ENCODE data around the gene ZDHHC16.
A peak's percentile ranks its signal among the peaks of the same experiment; 100 is the strongest.
"Not testable (repeated sequence)": the region's sequence is repeated elsewhere in the genome, so short reads cannot be mapped to it uniquely, and the experiment has no call there.

Gene ZDHHC16

DNA sequence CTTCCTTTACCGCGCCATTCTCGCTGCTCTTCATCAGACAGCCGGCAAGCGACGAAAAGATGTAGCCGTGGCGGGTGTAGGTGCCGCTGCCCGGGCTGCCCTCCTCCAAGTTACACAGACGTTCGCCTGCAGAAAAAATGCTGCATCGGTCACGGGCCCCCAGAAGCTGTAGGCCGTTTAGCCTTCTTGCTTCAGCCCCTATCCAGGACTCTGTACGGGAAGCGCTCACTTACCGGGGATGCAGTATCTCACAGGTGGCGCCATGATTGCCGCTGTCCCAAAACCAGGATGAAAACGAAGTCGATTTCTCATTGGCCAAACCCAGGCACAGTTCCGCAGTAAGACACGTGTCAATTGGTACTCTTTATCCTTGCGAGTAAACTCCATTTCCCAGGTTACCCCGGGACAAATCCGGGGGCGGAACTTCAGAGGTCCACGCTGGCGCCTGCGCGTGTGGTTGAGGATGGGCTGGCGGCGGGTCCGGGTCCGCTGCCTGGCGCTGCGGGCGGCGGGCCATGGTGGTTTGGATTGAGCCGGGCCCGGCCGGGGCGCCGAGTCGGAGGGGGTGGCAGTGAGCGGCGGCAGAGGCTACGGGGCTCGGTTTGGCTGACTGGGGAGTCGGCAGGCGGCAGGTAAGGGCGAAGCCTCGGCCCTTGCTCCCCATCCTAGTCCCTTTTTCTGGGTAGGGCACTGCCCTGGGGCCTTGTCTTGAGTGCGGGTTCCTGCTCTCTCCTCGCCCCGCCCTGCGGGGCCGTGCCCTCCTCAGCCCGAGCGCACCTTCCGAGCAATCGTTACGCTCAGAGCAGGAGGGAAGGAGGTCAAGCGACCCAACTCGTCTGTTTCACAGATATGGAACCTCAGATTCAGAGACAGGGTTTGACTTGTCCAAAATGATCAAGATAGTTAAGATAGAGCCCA is at the start of gene ZDHHC16, which contains the start of gene EXOSC1:
ZDHHC16 (plus strand) TSS at position 454 of the 918 bp plus-strand sequence. CDS start 5,501 bp downstream, outside the sequence.
EXOSC1 (minus strand) TSS at position 285 of the 918 bp plus-strand sequence; CDS start at position 264, 21 bp downstream.
- DNase-seq (ENCODE audit: low read depth in 2 of 2) = peak; percentile 84

DNA sequence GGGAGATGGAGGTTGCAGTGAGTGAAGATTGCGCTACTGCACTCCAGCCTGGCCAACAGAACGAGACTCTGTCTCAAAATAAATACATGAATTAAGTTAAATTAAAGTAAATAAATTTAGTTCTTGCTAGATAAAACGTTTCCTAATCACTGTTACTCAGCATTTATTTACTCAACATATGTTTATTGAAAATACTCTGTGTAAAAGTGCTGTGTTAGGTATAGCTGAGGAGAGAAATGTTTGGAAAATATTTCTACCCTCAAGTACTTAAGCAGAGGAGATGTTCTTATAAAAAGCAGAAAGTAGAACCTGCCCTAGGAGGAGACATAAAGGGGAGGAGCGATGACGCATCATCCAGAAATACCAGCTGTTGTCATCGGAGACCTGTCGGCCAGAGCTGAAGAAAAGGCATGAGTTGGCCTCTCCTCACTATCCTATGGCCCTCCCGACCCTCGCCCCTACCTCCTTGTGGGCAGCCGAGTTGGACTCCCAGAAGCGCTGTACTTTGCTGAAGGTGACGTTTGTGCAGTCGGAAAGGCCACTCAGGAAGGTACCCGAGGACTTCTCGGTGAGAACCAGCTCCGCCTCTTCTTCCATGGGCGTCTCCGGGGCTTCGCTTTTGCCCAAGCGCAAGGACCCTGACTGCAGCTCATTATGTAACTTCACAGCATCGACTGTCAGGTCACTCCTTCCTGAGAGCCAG is 46.0 kb upstream of the ZDHHC16 start:
- no peak for DNase-seq (ENCODE audit: low read depth in 2 of 2)

DNA sequence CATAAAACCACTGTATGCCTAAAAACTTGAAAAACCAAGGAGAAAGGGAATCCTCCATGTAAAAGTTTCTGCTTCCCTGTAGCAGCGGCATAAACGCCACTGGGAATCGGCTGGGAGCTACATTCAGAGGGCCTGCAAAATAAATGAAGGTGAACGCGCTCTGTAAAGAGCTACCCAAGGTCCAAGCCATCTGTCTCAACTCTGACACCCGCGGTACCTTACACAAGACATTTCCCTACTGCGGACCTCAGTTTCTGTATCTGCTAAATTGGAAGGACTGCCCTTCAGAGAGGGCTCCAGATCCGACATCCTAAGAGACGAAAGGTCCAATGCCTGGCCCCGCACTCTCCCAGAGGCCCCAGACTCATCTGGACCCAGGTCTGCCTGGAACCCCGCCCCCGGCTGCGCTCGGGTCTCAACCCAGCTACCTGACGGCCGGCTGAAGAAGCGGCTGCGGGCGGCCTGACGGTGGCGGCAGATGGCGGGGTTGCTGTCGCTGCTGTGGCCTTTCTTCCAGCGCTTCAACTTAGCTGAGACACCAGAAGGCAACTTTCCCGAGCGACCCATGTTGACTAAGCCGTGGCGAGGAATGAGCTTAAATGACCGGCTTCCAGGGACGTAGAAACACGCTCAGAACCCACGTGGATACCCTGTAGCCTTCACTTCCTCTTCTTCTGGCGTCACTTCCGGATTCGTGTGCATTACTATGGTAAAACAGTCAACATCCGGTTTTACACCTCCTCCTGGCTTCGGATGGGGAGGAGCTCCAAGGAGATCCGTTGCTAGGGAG is 45.1 kb upstream of the ZDHHC16 start, which contains the start of gene RRP12:
RRP12 (minus strand) TSS at position 676 of the 790 bp plus-strand sequence; CDS start at position 567, 109 bp downstream.
- peak; percentile 44 to 70 for DNase-seq (ENCODE audit: low read depth in 2 of 2)

DNA sequence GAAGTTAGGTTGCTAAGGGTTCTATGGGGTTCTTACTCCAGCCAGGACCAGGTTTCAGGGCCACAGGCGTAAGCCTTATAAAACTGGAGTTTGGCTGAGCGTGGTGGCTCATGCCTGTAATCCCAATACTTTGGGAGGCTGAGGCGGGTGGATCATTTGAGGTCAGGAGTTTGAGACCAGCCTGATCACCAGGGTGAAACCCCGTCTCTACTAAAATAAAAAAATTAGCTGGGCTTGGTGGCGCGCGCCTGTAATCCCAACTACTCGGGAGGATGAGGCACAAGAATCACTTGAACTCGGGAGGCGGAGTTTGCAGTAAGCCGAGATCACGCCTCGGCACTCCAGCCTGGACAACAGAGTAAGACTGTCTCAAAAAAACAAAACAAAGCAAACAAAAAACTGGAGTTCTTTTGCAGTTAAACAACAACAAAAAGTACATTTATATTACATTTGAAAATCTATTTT is 44.5 kb upstream of the ZDHHC16 start:
- no peak for DNase-seq (ENCODE audit: low read depth in 2 of 2)

DNA sequence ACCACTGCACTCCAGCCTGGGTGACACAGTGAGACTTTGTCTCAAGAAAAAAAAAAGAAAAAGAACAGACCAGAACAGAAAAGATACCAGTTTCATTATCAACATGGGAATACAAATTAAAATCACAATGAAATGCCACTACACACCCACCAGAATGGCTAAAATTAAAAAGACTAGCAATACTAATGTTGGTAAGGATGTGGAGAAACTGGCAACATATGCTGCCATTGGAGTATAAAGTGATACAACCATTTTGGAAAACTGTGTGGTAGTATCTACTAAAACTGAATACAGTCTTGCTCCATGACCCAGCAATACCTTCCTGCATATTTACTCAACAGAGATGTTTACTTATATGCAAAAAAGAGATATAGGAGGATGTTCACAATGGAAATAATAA is 41.9 kb upstream of the ZDHHC16 start:
- DNase-seq (ENCODE audit: low read depth in 2 of 2) = no peak

DNA sequence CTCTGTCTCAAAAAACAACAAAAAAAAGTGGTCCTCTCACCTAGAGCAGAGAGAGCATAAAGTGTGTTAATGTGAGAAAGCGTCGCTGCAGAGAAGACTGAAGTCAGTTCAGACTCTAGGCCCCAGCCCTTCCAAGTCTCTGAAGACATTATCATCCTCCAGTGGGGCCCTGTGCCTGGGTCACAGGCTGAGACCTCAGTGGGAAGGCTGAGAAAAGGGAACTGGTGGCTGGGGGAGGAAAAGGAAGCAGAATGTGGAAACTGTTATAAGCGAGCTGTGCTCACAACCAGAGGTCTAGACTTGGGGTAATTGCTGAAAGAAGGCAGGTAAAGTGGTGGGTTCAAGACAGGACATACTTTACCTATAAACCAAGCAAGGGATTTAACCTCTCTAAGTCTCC is 39.9 kb upstream of the ZDHHC16 start:
- no peak for DNase-seq (ENCODE audit: low read depth in 2 of 2)

DNA sequence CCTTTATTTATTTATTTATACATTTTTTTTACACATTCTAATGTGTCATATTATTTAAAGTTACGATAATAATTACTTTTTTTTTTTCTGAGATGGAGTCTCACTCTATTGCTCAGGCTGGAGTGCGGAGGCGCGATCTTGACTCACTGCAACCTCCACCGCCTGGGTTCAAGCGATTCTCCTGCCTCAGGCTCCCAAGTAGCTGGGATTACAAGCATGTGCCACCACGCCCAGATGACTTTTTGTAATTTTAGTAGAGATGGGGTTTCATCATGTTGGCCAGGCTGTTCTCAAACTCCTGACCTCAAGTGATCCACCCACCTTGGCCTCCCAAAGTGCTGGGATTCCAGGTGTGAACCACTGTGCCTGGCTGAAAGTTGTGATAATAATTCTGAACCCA is 39.5 kb upstream of the ZDHHC16 start:
- not testable (repeated sequence) for DNase-seq (ENCODE audit: low read depth in 2 of 2)

DNA sequence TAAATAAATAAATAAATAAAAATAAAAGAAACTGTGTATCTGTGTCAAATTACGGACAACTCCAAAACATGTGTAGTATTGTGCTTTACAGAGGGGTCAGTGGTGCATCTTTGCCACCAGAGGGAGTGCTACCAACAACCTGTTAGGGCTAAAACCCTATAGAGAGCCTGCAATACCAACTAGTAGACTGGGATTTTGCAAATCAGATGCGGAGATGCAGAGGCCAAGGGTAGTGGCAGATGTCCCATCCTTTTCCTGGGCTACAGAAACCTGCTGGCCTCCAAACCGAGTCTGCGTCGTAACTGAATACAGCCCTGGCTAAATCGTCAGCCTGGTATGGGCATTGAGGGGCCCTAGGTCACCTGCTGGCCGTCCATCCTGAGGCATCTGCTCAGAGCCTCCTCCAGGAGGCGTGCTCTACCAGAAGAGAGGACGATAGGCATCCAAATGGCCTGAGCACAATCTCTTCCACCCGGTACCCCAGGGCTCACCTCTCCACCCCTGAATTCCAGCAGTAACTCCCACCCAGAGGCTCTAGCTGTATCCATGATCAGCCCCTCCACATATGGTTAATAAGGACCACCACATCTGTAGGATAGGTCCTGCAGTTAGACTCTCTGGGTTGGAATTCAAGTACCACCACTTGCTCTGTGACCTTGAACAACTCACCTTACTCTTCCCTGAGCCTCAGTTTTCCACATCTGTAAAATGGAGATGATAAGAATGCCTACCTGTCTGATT is 38.6 kb upstream of the ZDHHC16 start:
- DNase-seq (ENCODE audit: low read depth in 2 of 2) = peak; percentile 36 to 51

DNA sequence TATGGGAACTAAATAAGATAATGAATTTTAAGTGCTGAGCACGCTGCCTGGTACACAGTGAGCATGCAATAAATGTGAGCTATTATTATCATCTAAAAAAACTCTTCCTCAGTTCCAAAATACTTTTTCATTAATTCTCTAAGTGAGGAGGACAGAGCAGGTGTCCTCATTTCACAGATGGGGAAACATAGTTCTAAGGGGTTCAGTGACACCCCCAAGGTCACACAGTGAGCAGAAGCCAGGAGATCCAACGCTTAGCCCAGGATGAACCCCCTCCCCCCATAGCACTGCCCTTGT is 38.1 kb upstream of the ZDHHC16 start:
- no peak for DNase-seq (ENCODE audit: low read depth in 2 of 2)

DNA sequence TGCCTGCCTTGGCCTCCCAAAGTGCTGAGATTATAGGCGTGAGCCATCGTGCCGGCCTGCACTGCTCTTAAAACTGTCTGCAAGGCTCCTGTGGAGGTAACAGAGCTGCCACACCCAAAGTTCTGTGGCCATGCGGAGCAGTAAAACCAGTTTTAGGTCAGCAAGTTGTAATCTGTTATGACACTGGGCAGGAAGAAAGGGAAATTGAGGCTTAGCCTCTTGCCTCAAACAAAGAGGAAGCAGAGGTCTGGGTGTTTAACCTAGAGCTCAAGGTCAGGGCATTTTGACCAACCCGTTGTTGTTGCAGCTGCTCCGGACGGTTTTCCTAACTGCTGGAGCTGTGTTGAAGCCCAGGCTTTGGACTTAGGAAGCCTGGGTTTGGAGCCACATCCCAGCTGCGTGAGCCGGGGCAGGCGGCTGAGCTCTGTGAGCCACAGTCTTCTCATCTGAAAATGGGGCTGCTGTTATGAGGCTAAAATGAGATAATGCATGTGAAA is 37.4 kb upstream of the ZDHHC16 start:
- no peak for DNase-seq (ENCODE audit: low read depth in 2 of 2)

DNA sequence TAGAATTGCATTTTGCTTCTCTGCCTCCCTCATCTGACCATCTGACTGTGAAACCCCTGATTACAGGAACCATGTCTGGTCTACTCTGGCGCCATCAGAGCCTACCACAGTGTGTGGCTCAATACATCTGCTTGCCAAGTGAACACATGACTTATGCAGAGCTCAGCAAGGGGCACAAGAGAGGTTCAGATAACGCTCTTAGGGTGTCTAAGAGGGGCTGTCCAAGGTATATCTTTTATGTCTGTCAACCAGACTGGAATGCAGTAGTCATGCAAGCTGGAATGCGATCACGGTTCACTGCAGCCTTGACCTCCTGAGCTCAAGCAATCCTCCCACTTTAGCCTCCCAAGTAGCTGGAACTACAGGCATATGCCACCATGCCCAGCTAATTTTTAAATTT is 34.6 kb upstream of the ZDHHC16 start:
- DNase-seq (ENCODE audit: low read depth in 2 of 2) = no peak

DNA sequence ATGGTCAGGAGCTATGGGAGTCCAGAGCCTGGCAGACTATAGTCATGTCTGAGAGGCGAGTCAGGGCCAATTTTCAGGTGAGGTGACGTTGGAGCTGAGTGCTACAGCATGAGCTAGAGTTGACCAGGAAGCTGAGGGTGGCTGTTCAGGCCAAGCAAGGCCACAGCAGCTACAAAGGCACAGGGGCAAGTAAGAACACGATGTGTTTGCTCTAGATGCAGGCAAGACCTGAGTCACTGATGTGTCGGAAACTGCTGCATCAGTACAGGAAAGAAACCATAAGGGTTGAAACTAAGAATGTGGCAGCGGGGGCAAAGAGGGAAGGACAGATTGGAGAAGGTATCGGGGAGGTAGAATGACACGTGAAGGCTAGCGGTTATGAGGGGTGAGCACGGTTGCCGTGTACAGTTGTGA is 33.1 kb upstream of the ZDHHC16 start:
- DNase-seq (ENCODE audit: low read depth in 2 of 2) = peak in 1 of 2 donors; percentile 34

DNA sequence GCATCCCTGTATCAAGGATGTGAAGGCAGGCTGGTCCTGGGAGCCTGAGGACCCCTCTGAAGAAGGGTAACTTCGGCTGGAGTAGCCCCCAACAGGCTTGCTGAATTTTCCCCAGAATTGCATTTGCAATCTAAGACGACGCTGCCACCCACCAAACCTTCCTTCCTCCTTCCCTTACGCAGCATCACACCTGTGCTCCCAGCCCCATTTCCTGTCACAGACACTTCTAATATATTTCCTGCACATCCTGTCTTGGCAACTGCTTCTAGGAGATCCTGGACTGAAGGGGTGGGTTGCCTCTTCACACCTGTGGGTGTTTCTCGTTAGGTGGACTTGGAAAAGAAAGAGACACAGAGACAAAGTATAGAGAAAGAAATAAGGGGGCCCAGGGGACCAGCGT is 29.4 kb upstream of the ZDHHC16 start:
- no peak for DNase-seq (ENCODE audit: low read depth in 2 of 2)

DNA sequence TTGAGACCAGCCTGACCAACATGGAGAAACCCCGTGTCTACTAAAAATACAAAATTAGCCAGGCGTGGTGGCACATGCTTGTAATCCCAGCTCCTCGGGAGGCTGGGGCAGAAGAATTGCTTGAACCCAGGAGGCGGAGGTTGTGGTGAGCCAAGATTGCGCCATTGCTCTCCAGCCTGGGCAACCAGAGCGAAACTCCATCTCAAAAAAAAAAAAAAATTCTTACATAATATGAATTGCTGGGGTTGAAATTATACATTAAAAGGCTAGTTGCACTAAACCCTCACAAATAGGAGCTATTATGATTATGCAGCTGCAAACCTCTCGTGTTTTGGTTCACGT is 22.2 kb upstream of the ZDHHC16 start:
- DNase-seq (ENCODE audit: low read depth in 2 of 2) = not testable (repeated sequence)

DNA sequence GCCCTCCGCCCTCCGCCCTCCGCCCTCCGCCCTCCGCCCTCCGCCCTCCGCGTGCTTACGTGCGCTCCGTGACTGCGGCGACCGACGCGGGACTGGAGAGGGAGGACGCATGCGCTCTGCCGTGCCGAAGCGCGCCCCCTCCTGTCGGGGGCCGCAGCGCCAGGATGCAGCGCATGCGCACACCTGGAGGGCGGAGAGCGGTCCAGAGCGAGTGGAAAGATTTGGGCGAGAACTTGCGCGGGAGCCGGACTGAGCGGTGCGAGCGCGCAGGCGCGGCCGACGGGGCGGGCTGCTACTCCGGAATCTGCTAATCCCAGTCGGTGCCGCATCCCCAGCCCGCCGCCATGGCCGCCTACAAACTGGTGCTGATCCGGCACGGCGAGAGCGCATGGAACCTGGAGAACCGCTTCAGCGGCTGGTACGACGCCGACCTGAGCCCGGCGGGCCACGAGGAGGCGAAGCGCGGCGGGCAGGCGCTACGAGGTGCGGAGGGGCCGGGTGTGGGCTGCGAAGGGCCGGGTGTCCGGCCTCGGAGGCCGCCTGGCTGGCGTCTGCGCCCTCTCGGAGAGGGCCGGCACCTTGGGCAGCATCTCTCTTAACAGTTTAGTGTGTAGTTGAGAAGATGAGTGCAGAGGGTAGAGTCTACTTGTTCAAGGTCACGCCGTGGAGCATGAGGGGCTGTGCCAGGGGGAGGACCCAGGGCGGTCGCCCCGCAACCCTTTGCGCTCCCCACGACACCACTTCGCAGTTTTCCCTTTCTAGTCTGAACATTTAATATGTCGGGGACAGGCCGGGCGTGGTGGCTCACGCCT is 19.8 kb upstream of the ZDHHC16 start, which contains the start of gene PGAM1:
PGAM1 (plus strand) TSS at position 228 of the 812 bp plus-strand sequence; CDS start at position 345, 117 bp downstream.
- peak; percentile 93 for DNase-seq (ENCODE audit: low read depth in 2 of 2)

DNA sequence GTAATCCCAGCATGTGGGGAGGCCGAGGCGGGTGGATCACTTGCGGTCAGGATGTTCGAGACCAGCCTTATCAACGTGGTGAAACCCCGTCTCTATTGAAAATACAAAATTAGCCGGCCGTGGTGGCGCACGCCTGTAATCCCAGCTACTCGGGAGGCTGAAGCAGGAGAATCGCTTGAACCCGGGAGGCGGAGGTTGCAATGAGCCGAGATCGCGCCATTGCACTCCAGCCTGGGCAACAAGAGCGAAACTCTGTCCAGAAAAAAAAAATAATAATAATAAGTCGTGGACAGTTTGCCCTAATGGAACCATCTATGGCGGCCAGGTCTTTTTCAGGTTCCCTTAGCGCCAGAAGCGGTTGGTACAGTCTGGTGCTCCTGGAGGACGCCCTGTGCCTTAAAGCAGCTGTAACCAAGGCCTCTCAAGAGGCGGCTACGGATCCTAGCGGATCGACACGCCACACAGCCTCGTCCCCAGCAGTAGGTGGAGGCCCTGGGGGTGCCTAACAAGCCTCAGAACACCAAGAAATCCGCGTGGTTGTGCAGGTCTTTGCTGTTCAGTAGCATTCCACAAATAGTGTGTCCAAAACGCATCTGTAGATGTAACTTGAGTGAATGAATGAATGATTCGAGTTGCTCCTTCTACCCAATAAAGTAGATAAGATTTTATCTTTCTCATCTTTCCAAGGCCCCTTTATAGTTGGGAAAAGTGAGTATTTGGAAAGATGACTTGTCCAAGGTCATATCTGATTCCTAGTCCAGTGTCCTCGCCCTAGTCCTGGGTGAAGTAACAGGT is 19.0 kb upstream of the ZDHHC16 start:
- no peak for DNase-seq (ENCODE audit: low read depth in 2 of 2)

DNA sequence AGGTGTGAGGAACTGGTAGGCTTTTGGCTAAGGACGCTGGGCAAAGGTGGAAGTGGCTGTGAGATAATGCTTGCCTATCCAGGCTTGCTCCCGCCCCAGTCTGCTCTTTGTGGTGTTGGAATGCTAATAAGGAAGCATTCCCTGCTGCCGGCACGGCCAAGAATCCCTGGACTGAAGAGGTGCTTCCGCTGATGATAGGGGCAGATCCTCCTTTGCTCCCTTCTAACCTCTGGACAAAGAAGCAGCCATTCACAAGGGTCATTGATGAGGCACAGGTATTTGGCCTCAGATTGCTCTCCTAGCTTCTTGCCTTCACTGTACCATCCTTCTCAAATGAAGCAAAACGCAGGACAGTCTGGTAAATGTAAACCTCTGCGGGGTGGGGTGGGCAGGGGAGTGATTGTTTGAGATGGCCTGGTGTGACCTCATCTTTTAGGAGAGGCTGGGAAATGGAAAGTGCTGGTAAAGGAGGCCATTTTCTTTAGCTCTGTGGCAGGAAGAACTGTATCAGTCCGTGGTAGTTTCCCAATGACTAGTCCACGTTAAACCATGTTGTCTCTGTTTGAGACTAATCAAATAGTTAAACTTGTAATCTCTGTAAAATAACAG is 18.3 kb upstream of the ZDHHC16 start:
- no peak for DNase-seq (ENCODE audit: low read depth in 2 of 2)

DNA sequence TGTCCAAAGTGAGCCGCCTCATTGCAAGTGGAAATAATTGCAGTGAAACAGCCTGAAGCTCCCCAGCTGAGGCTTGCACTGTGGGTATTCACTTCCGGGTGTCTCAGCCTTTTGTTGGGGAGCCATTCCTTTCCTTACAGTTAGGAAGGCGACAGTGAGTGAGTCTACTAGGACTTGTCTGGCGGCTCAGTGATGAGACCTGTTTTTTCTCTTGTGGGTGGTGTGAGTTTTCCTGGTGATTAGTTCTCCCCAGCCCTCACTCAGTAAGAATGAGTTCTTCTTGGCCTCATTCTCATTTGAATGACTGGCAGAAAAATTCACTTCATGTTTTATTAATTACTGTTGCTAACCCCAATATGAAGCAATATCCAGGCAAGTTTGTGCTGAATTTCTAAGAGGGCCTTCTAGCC is 17.4 kb upstream of the ZDHHC16 start:
- no peak for DNase-seq (ENCODE audit: low read depth in 2 of 2)

DNA sequence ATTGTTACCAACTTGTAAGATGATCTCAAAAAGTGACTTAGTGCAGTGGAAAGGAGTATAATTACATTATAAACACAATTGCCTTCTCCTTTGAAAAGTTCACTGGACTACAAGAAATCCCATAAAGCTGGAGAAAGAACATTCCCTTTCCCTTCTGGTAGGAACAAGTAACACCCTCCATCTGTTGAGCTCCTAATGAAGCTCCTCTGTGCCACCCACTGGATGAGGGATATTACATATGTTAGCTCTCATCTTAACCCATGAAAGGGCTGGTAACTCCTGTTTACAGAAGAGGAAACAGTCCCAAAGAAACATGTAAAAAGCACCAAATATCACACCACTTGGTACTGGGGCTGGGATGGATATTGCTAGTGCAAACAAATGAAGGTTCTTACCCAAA is 11.9 kb upstream of the ZDHHC16 start:
- DNase-seq (ENCODE audit: low read depth in 2 of 2) = no peak

All from stimulated activated CD4-positive, alpha-beta T cell treated with anti-CD3 and anti-CD28 coated beads, Interleukin-1b, Interleukin-23, amount 100 ng/mL, for 4 hours (primary cell).